Esophagus muscularis mucosa (tissue), 4 donors: ENCODE measurements around the gene C1orf21. TPM values are rescaled to one million over a fixed set of nuclear protein-coding genes. Genes with fewer than 3 reads are reported as not detected.

Experiments
- DNase-seq: peaks from one replicate; pipeline ENCODE4 v3.0.0-alpha.2; 2017; ENCODE audit errors: extremely low spot score
- H3K27ac ChIP-seq, 4 donors: fragments of 200-600 bp; sonication (generic); replicated peaks in 1 of 4; 1 replicate in 3 of 4; 2 replicates in 1 of 4; pipeline ENCODE4 v1.5.1; 2016 to 2019; ENCODE audit warnings: mild to moderate bottlenecking in 1 of 4
- H3K27me3 ChIP-seq, 4 donors: fragments of 200-600 bp; sonication (generic); one replicate each; pipeline versions ENCODE4 v1.5.1 to v1.6.0; 2016 to 2019
- H3K36me3 ChIP-seq, 4 donors: fragments of 200-600 bp; sonication (generic); one replicate each; pipeline ENCODE4 v1.5.1; 2016 to 2019
- H3K4me1 ChIP-seq, 4 donors: fragments of 200-600 bp; sonication (generic); one replicate each; pipeline ENCODE4 v1.5.1; 2016 to 2019
- H3K4me3 ChIP-seq, 4 donors: fragments of 200-600 bp; sonication (generic); 1 replicate in 2 of 4; 2 replicates in 2 of 4; pipeline ENCODE4 v1.5.1; 2016 to 2019; ENCODE audit warnings: mild to moderate bottlenecking in 4 of 4, moderate library complexity in 1 of 4
- H3K9me3 ChIP-seq, 4 donors: fragments of 200-600 bp; sonication (generic); 1 replicate in 3 of 4; 2 replicates in 1 of 4; pipeline ENCODE4 v1.5.1; 2016 to 2019
- CTCF ChIP-seq, 3 experiments: fragments of 200-600 bp in 2 of 3; fragments of 450-650 bp in 1 of 3; sonication (generic) in 2 of 3; IDR thresholded peaks; one replicate each; pipeline ENCODE4 v1.5.1; 2017 to 2019; ENCODE audit warnings: antibody characterized with exemption in 3 of 3, mild to moderate bottlenecking in 2 of 3, moderate library complexity in 1 of 3
- EP300 ChIP-seq: sonication (generic); formaldehyde crosslinking; IDR thresholded peaks from one replicate; pipeline ENCODE4 v1.6.1; 2017; ENCODE audit warnings: antibody characterized with exemption
- POLR2A ChIP-seq: fragments of 450-650 bp; IDR thresholded peaks from one replicate; pipeline ENCODE4 v1.6.1; 2017; ENCODE audit warnings: antibody characterized with exemption, moderate library complexity, mild to moderate bottlenecking, low read depth
- POLR2AphosphoS5 ChIP-seq, 2 donors: sonication (generic); formaldehyde crosslinking; IDR thresholded peaks; one replicate each; pipeline ENCODE4 v1.6.1; 2017; ENCODE audit warnings: antibody characterized with exemption in 2 of 2
- WGBS: methylation state at CpG from one replicate; pipeline ENCODE4 v1.1.5; 2018; 5-methylcytosine and 5-hydroxymethylcytosine counted together
- intact Hi-C: fragments of 100-400 bp; cut with DNase I; formaldehyde crosslinking; loops from one replicate; pipeline ENCODE4 v1.15.1; 2023
- total RNA-seq, 4 donors: library from RNA; depleted of rRNA; stranded (reverse); fragments of >200 nt; gene quantifications; one replicate each; pipeline versions ENCODE4 v1.1.0 to v1.2.1, GENCODE V29; 2016

Gene C1orf21
- total RNA-seq, 4 donors from 2014 or later: 39.5 to 91.7 (median 58.8) TPM

- Histone ChIP-seq H3K9me3 (no peaks in the 10 kb centered on the region), H3K27me3 (no peaks in the 10 kb centered on the region), H3K27ac (no peak overlapping the region), H3K36me3 (no peaks in the 10 kb centered on the region), H3K4me3 (no peak overlapping the region), H3K4me1 (no peaks in the 10 kb centered on the region)
- DNase-seq: no peak
- TF ChIP-seq POLR2A: no peak
- TF ChIP-seq CTCF (IDR thresholded peaks at IDR 0.05): no peak
- TF ChIP-seq POLR2AphosphoS5 (IDR thresholded peaks at IDR 0.05): no peak
- no peak for TF ChIP-seq EP300
- 90% methylated on average over 4 of the region's 4 CpGs for WGBS
- intact Hi-C loops: no loop called here
Measured at GRCh38 chr1:184370850-184371249, 16.0 kb upstream of the C1orf21 start.

GRCh38 chr1:184373155-184373554 is 13.7 kb upstream of the C1orf21 start:
- DNase-seq: no peak
- WGBS: 78% methylated on average over 4 of the region's 4 CpGs
- Histone ChIP-seq H3K4me3 (no peak overlapping the region), H3K27ac (no peak overlapping the region), H3K4me1 (no peaks in the 10 kb centered on the region), H3K9me3 (no peaks in the 10 kb centered on the region), H3K36me3 (no peaks in the 10 kb centered on the region), H3K27me3 (no peaks in the 10 kb centered on the region)
- intact Hi-C loops: no loop called here
- no peak for TF ChIP-seq POLR2A
- TF ChIP-seq POLR2AphosphoS5 (IDR thresholded peaks at IDR 0.05): no peak
- no peak for TF ChIP-seq EP300

GRCh38 chr1:184376369-184376768 is 10.5 kb upstream of the C1orf21 start:
- TF ChIP-seq POLR2AphosphoS5 (IDR thresholded peaks at IDR 0.05) (no peak), POLR2A (no peak), CTCF (IDR thresholded peaks at IDR 0.05) (no peak), EP300 (no peak)
- no peaks in the 10 kb centered on the region for H3K9me3 ChIP-seq
- no peak for DNase-seq
- no peak overlapping the region for H3K4me3 ChIP-seq
- intact Hi-C loops: no loop called here
- H3K4me1 ChIP-seq: peaks cover 0 to 10% (median 7%) of the 10 kb centered on the region in 4 donors
- H3K36me3 ChIP-seq: no peaks in the 10 kb centered on the region
- no peaks in the 10 kb centered on the region for H3K27me3 ChIP-seq
- 94% methylated on average over 5 of the region's 5 CpGs for WGBS
- no peak overlapping the region for H3K27ac ChIP-seq

- H3K4me3 ChIP-seq: no peak overlapping the region
- H3K9me3 ChIP-seq: no peaks in the 10 kb centered on the region
- intact Hi-C loops: no loop called here
- H3K36me3 ChIP-seq: no peaks in the 10 kb centered on the region
- H3K27me3 ChIP-seq: no peaks in the 10 kb centered on the region
- DNase-seq: no peak
- 47% methylated on average over 6 of the region's 6 CpGs for WGBS
- H3K4me1 ChIP-seq: peaks cover 0 to 10% (median 7%) of the 10 kb centered on the region in 4 donors
- no peak overlapping the region for H3K27ac ChIP-seq
- TF ChIP-seq CTCF (IDR thresholded peaks at IDR 0.05) (peak; percentile 19 to 37 (median 24)), POLR2AphosphoS5 (IDR thresholded peaks at IDR 0.05) (no peak), POLR2A (no peak)
Measured at GRCh38 chr1:184379111-184379752, 7.6 kb upstream of the C1orf21 start.

GRCh38 chr1:184380468-184380867 is 6.4 kb upstream of the C1orf21 start:
- no peak for DNase-seq
- Histone ChIP-seq H3K4me3 (no peak overlapping the region), H3K9me3 (no peaks in the 10 kb centered on the region), H3K27ac (no peak overlapping the region), H3K27me3 (no peaks in the 10 kb centered on the region), H3K36me3 (no peaks in the 10 kb centered on the region), H3K4me1 (peaks cover 0 to 11% (median 8%) of the 10 kb centered on the region in 4 donors)
- intact Hi-C loops: no loop called here
- TF ChIP-seq CTCF (IDR thresholded peaks at IDR 0.05) (no peak), POLR2A (no peak), POLR2AphosphoS5 (IDR thresholded peaks at IDR 0.05) (no peak), EP300 (no peak)
- WGBS: 94% methylated on average over 1 of the region's 1 CpG
